ENCODE measurements around the gene MAPK8IP3. TPM values are rescaled to one million over a fixed set of nuclear protein-coding genes. Genes with fewer than 3 reads are reported as not detected.

The MAPK8IP3 gene
- total RNA-seq, 1 donor from 2014 or later: 157 TPM

GRCh38 chr16:1734123-1734522, 28.1 kb downstream of the MAPK8IP3 start:
- Mint-ChIP-seq H3K4me1 (ENCODE audit: low read depth) (no peaks in the 10 kb centered on the region), H3K36me3 (ENCODE audit: insufficient read depth) (peaks cover 6% of the 10 kb centered on the region), H3K4me3 (ENCODE audit: low read depth) (no peak overlapping the region), H3K27me3 (no peaks in the 10 kb centered on the region), H3K9me3 (ENCODE audit: low read depth) (no peaks in the 10 kb centered on the region), H3K27ac (no peak overlapping the region)
- no peak for TF ChIP-seq CTCF (IDR thresholded peaks at IDR 0.05; ENCODE audit: unreplicated experiment)
- no peak for DNase-seq (ENCODE audit: low spot score, unreplicated experiment)

- Mint-ChIP-seq H3K27me3 (no peaks in the 10 kb centered on the region), H3K4me1 (ENCODE audit: low read depth) (no peaks in the 10 kb centered on the region), H3K27ac (peak overlapping the region; percentile 60), H3K4me3 (ENCODE audit: low read depth) (no peak overlapping the region), H3K9me3 (ENCODE audit: low read depth) (no peaks in the 10 kb centered on the region), H3K36me3 (ENCODE audit: insufficient read depth) (peaks cover 4% of the 10 kb centered on the region)
- TF ChIP-seq CTCF (IDR thresholded peaks at IDR 0.05; ENCODE audit: unreplicated experiment): no peak
- DNase-seq (ENCODE audit: low spot score, unreplicated experiment): no peak
These were observed 28.8 kb downstream of the MAPK8IP3 start for GRCh38 chr16:1734816-1735215.

- TF ChIP-seq CTCF (IDR thresholded peaks at IDR 0.05; ENCODE audit: unreplicated experiment): no peak
- Mint-ChIP-seq H3K36me3 (ENCODE audit: insufficient read depth) (no peaks in the 10 kb centered on the region), H3K27ac (no peak overlapping the region), H3K27me3 (no peaks in the 10 kb centered on the region), H3K4me1 (ENCODE audit: low read depth) (no peaks in the 10 kb centered on the region), H3K9me3 (ENCODE audit: low read depth) (no peaks in the 10 kb centered on the region), H3K4me3 (ENCODE audit: low read depth) (no peak overlapping the region)
- no peak for DNase-seq (ENCODE audit: low spot score, unreplicated experiment)
These were observed 34.2 kb downstream of the MAPK8IP3 start for GRCh38 chr16:1740234-1740633.

GRCh38 chr16:1740781-1741490, 34.9 kb downstream of the MAPK8IP3 start:
- no peaks in the 10 kb centered on the region for H3K4me1 Mint-ChIP-seq (ENCODE audit: low read depth)
- H3K4me3 Mint-ChIP-seq (ENCODE audit: low read depth): no peak overlapping the region
- no peak for DNase-seq (ENCODE audit: low spot score, unreplicated experiment)
- TF ChIP-seq CTCF (IDR thresholded peaks at IDR 0.05; ENCODE audit: unreplicated experiment): no peak
- H3K9me3 Mint-ChIP-seq (ENCODE audit: low read depth): no peaks in the 10 kb centered on the region
- H3K27ac Mint-ChIP-seq: no peak overlapping the region
- no peaks in the 10 kb centered on the region for H3K27me3 Mint-ChIP-seq
- H3K36me3 Mint-ChIP-seq (ENCODE audit: insufficient read depth): no peaks in the 10 kb centered on the region

- no peak overlapping the region for H3K4me3 Mint-ChIP-seq (ENCODE audit: low read depth)
- no peaks in the 10 kb centered on the region for H3K27me3 Mint-ChIP-seq
- H3K4me1 Mint-ChIP-seq (ENCODE audit: low read depth): no peaks in the 10 kb centered on the region
- no peak overlapping the region for H3K27ac Mint-ChIP-seq
- no peaks in the 10 kb centered on the region for H3K9me3 Mint-ChIP-seq (ENCODE audit: low read depth)
- no peak for TF ChIP-seq CTCF (IDR thresholded peaks at IDR 0.05; ENCODE audit: unreplicated experiment)
- H3K36me3 Mint-ChIP-seq (ENCODE audit: insufficient read depth): no peaks in the 10 kb centered on the region
- DNase-seq (ENCODE audit: low spot score, unreplicated experiment): no peak
These were observed 35.7 kb downstream of the MAPK8IP3 start for GRCh38 chr16:1741553-1742165.
